GM21723 (cell line): ENCODE results near the gene ALG11.
"Not testable (repeated sequence)": the region's sequence is repeated elsewhere in the genome, so short reads cannot be mapped to it uniquely, and the experiment has no call there.

Experiments
- ATAC-seq: cut with Tn5 transposase; IDR thresholded peaks from one replicate; pipeline ENCODE4 v1.9.1; 2021; ENCODE audit warnings: mild to moderate bottlenecking, moderate library complexity; ENCODE audit not compliant: unreplicated experiment

ALG11 gene

DNA sequence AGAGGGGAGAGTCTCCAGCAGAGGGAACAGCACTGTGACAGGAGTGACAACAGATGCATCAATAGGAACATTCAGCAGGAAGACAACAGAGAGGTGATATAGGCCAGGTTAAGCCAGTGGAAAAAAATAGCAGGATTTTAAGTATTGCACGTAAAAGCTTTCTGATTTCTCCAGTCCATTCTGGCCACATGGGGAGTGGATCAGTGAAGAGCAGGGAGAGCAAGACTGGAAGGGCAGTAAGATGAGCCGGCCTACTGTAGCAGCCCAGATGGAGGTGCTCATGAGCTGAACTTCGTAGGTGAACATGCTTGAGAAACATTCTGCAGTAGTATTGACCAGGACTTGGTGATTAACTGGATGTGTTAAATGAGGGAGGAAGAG is 14.0 kb downstream of the ALG11 start:
- no peak for ATAC-seq

DNA sequence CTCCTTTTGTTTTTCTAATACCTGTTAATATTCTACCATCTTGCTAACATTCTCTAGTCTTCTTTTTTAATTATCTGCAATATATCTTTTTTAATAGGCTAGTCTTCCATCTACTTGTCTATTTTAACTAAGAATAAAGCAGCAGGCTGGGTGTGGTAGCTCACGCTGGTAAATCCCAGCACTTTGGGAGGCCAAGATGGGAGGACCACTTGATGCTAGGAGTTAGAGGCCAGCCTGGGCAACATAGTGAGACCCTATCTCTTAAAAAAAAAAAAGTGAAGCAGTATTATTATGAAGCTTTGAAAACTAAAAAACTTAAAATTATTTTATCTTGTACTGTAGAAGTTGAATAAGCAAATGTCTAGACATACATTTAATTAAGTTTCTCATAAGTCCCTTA is 15.6 kb downstream of the ALG11 start:
- ATAC-seq = no peak

DNA sequence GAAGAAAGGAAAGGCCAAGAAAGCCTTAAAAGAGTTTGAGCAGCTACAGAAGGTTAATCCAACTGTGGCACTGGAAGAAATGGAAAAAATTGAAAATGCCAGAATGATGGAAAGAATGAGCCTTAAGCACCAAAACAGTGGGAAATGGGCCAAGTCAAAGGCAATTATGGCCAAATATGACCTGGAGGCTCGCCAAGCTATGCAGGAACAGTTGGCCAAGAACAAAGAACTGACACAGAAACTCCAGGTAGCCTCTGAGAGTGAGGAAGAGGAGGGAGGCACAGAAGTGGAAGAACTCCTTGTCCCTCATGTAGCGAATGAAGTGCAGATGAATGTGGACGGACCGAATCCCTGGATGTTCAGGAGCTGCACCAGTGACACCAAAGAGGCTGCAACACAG is 17.4 kb downstream of the ALG11 start:
- no peak for ATAC-seq

DNA sequence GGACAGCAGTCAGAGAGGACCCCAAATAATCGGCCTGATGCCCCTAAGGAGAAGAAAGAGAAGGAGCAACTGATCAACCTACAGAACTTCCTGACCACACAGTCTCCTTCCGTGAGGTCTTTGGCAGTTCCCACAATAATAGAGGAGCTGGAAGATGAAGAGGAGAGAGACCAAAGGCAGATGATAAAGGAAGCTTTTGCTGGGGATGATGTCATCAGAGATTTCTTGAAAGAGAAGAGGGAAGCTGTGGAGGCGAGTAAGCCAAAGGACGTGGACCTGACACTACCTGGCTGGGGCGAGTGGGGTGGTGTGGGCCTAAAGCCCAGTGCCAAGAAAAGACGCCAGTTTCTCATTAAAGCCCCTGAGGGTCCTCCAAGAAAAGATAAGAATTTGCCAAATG is 18.2 kb downstream of the ALG11 start:
- not testable (repeated sequence) for ATAC-seq

DNA sequence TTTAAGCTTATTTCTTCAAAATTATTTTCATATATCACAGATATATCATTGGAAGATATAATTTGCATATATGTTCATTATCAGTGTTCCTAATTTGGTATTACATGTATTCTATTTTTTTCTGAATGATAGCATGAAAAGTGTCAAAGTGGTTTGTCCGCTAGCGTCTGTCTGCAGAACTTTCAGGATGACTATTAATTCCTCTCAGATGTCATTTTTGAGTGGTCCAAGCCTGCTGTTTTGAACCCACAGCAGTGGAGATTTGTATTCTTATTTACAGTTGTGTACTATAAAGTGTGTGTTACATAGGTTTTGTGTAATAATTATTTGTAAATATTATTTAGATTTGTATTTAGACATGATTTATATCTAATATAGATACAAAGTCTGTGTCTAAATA is 20.8 kb downstream of the ALG11 start:
- no peak for ATAC-seq

DNA sequence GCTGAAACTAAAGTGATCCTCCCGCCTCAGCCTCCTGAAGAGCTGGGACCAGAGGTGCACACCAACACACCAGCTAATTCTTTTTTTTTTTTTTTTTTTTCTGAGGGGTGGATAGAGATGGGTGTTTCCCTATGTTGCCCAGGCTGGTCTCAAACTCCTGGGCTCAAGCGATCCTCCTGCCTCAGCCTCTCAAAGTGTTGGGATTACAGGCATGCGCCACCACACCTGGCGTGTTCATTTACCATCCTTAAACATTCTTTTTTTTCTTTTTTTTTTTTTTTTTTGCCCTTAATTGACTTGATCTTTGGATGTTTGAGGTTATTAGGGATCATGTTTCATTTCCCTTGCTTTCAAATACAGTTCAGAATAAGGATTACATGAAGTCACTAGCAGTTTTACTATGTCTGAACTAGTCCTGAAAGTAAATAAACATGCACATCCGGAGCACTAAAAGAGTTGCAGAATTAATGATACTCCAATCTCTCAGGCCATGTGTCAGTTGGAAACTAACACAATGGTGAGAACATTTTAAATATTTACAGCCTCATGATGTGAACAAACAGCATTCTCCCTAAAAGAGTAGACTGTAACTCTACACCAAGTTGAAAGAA is 22.5 kb downstream of the ALG11 start:
- no peak for ATAC-seq

DNA sequence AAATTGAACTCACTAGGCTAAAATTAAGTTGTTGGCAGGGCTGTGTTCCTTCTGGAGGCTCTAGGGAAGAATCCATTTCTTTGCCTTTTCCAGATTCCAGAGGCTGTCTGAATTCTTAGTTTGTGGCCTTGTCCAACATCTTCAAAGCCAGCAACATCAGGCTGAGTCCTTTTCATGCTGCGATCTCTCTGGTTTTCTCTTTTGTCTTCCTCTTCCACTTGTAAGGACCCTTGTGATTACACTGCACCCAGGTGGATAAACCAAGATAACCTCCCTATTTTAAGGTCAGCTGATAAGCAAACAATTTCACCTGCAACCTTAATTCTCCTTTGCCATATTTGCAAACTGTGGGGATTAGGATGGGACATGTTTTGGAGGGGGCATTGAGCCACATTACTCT is 23.8 kb downstream of the ALG11 start:
- ATAC-seq = no peak

DNA sequence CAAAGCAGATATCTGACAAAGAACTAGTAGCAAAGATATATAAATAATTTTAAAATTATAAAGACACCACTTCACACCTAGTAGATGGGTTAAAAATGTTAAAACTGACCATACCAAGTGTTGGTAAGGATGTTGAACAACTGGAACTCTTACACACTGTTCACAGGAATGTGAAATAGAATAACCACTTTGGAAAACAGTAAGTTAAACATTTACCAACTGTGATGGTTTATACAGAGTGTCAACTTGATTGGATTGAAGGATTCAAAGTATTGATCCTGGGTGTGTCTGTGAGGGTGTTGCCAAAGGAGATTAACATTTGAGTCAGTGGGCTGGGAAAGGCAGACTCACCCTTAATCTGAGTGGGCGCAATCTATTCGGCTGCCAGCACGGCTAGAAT is 31.5 kb downstream of the ALG11 start:
- ATAC-seq = no peak

DNA sequence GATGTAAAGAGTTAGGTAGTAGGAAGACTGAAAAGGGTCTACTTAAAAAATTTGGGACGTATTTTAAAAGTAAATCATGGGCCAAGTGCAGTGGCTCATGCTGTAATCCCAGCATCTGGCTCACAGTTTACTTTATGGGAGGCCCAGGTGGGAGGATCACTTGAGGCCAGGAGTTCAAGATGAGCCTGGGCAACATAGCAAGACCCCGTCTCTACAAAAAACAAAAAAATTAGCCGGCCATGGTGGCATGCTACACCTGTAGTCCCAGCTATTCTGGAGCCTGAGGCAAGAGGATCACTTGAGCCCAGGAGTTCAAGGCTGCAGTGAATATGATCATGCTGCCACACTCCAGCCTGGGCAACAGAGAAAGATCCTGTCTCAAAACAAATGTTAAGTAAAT is 35.3 kb downstream of the ALG11 start:
- no peak for ATAC-seq

DNA sequence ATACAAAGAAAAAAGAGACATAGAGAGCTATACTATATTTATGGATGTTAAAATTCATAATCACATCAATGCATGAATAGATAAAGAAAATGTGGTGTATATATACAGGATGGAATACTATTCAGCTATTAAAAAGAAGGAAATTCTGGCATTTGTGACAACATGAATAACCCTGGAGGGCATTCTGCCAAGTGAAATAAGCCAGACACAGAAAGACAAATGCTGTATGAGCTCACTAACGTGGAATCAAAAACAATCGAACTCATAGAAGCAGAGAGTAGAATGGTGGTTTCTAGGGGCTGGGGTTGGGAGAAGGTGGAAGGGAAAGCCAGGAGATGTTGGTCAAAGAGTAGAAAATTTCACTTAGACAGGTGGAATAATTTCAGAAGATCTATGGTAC is 36.3 kb downstream of the ALG11 start:
- ATAC-seq = no peak

DNA sequence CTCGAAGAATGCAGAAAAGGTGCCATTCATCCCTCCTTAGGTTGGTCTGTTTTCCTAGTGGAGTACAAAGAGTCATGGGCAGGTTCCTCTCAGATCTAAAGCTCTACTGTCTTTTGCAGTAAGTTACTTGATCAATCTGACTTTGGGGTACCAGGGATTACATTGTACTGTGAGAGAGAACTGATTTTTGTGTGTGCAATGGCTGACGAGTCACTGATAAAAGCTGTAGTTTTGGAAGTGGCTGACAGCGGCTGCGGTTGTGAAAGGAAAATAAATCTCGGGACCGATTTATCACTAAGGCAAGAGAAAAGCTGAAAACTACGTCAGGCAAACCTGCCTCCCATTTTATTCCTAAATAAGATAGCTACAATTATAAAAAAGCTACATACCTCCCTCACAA is 39.2 kb downstream of the ALG11 start:
- ATAC-seq = no peak

DNA sequence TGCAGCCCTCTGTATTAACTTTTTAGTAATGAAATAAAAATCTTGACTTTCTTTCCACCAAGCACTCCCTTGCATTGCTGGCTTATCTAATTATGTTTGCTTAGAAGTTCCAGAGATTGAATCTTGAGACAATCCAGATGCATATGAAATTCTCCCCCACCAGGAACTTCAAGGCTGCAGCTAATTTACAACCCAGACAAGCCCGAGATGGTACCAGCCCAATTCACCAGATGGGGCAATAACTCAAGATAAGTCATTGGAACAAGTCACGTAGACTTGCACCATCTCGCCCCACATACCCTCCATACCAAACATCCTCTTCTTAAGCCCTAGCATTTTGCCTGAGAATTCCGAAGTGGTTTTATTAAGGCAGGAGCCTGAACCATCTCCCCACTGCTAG is 41.3 kb downstream of the ALG11 start:
- no peak for ATAC-seq

DNA sequence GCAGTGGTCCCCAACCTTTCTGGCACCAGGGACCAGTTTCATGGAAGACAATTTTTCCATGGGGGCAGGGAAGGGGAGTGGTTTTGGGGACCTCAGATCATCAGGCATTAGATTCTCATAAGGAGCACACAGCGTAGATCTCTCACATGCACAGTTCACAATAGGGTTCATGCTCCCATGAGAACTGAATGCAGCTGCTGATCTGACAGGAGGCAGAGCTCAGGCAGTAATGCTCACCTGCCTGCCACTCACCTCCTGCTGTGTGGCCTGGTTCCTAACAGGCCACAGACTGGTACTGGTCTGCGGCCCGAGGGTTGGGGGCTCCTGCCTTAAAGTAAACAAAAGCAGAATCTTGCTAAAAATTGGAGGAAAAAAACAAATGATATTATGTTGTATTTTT is 48.9 kb downstream of the ALG11 start:
- ATAC-seq = not testable (repeated sequence)

DNA sequence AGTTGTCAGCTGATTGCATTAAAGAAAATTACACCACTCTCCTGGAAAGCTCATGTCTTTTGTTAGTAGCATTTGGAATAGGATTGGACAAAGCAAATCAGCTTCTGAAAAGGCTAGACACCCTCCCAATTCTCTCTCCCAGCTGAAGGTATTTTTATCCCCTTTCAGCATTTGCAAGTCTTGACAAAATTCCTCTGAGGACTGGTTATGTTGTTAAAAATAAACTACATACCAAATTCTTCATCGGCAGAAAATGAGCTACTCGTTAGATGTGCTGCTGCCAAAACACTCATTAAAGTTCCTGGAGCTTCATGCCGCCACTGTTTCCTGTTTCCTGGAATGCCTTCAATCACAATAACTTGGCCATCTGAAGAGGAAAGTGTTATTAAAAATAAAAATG is 49.4 kb downstream of the ALG11 start:
- ATAC-seq = no peak

DNA sequence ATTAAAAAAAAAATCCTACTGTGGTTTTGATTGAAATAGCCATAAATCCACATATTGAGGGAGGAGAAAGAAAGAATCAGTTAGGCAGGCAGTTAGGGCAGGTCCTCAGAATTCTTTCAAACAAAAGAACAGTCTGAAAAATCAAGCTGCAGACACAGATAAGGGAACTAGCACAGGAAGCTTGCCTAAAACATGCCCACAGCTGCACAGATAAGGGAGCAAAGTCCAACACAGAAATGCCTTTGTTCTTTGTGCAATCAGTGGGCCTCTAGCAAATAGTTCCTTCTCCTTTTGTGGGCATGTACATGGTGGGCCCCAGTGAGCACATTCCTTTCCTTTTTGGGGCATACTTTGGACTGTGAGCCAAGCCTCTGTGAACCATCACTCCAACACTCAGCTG is 55.0 kb downstream of the ALG11 start:
- ATAC-seq = no peak

DNA sequence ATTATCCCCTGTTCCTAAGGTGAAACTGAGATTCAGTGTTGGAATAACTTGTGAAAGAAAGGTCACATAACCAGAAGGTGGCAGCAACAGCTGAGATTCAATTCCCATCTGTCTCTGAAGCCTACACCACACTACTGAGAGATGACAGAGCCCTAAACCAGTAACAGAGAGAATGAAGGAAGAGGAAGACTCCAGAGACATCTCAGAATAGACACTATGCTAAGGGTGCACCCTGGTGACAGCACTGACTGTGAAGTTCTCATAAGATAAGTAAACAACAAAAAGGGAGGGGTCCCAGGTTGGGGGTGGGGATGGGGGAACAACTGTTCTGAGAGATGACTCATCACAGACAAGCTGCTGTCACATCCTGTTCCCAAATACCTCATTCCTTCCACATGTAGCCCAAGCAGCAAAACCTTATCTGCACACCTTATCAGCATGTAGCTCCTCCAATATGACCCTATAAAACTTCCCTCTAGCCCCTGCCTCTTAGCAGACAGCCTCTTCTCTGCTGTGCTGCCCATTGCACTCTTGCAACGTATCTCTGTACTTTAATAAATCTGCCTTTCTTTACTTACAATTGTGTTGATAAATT is 58.8 kb downstream of the ALG11 start:
- no peak for ATAC-seq
